Hepatocyte (in vitro differentiated cells): Measurements from ENCODE around the gene EGFL7. TPM values are rescaled to one million over a fixed set of nuclear protein-coding genes. Genes with fewer than 3 reads are reported as not detected.

Experiments
- DNase-seq: peaks from one replicate; pipeline ENCODE4 v3.0.0-alpha.2; 2016; ENCODE audit warnings: low spot score
- H2AFZ ChIP-seq: fragments of 200-600 bp; sonication (generic); 2 replicates; pipeline ENCODE4 v1.6.0; 2016; ENCODE audit warnings: antibody characterized with exemption, mild to moderate bottlenecking
- H3K27ac ChIP-seq: fragments of 200-600 bp; sonication (generic); 2 replicates; pipeline ENCODE4 v1.5.1; 2016; ENCODE audit warnings: mild to moderate bottlenecking
- H3K27me3 ChIP-seq: fragments of 200-600 bp; sonication (generic); 2 replicates; pipeline ENCODE4 v1.6.1; 2016
- H3K36me3 ChIP-seq: fragments of 200-600 bp; sonication (generic); replicated peaks from 2 replicates; pipeline ENCODE4 v1.5.1; 2016; ENCODE audit warnings: low read depth; ENCODE audit not compliant: insufficient read depth
- H3K4me1 ChIP-seq: fragments of 200-600 bp; sonication (generic); 2 replicates; pipeline ENCODE4 v1.5.1; 2016; ENCODE audit warnings: mild to moderate bottlenecking, moderate library complexity; ENCODE audit not compliant: insufficient read depth
- H3K4me2 ChIP-seq: fragments of 200-600 bp; sonication (generic); 2 replicates; pipeline ENCODE4 v1.6.0; 2016
- H3K4me3 ChIP-seq: fragments of 200-600 bp; sonication (generic); 2 replicates; pipeline ENCODE4 v1.5.1; 2016; ENCODE audit warnings: mild to moderate bottlenecking
- H3K79me2 ChIP-seq: fragments of 200-600 bp; sonication (generic); 2 replicates; pipeline ENCODE4 v1.6.0; 2017; ENCODE audit warnings: mild to moderate bottlenecking
- H3K9me2 ChIP-seq: fragments of 200-600 bp; sonication (generic); replicated peaks from 2 replicates; pipeline ENCODE4 v1.6.0; 2017; ENCODE audit warnings: mild to moderate bottlenecking; ENCODE audit not compliant: insufficient read depth
- H3K9me3 ChIP-seq: fragments of 200-600 bp; sonication (generic); 2 replicates; pipeline ENCODE4 v1.5.1; 2016; ENCODE audit warnings: low read depth, mild to moderate bottlenecking
- H4K20me1 ChIP-seq: fragments of 200-600 bp; sonication (generic); 2 replicates; pipeline ENCODE4 v1.6.0; 2016; ENCODE audit warnings: mild to moderate bottlenecking; ENCODE audit not compliant: insufficient read depth, poor library complexity, severe bottlenecking
- CTCF ChIP-seq: fragments of 200-600 bp; sonication (generic); IDR thresholded peaks from 2 replicates; pipeline ENCODE4 v1.5.1; 2016; ENCODE audit warnings: antibody characterized with exemption, mild to moderate bottlenecking; ENCODE audit not compliant: poor library complexity
- EZH2 ChIP-seq: fragments of 200-600 bp; sonication (generic); IDR thresholded peaks from 2 replicates; pipeline ENCODE4 v1.6.1; 2016; ENCODE audit warnings: antibody characterized with exemption, mild to moderate bottlenecking, borderline replicate concordance
- EZH2phosphoT487 ChIP-seq: fragments of 200-600 bp; sonication (generic); IDR thresholded peaks from one replicate; pipeline ENCODE4 v1.6.1; 2018; ENCODE audit warnings: antibody characterized with exemption, mild to moderate bottlenecking, low read depth, moderate library complexity; ENCODE audit not compliant: unreplicated experiment, severe bottlenecking
- WGBS: methylation state at CpG from one replicate; pipeline ENCODE4 v1.1.6; 2016; ENCODE audit warnings: low lambda C conversion rate; ENCODE audit errors: missing lambda C conversion rate; 5-methylcytosine and 5-hydroxymethylcytosine counted together
- polyA plus RNA-seq: library from polyadenylated mRNA; unstranded; fragments of >200 nt; fragmentation: Nextera tagmentation; extraction: Ambion mirVana; gene quantifications from 2 replicates; pipeline ENCODE4 v1.2.1, GENCODE V29; 2016
- total RNA-seq: library from RNA; depleted of rRNA; stranded (reverse); fragments of >200 nt; gene quantifications from 2 replicates; pipeline ENCODE4 v1.2.3, GENCODE V29; 2014

EGFL7 gene
- total and polyA plus RNA-seq, 2 experiments from 2014 or later, result 50.0 to 82.5 TPM

GRCh38 chr9:136694163-136694871 is 31.6 kb downstream of the EGFL7 start:
- H3K4me2 ChIP-seq, result peak overlapping the region; percentile 64
- H3K27me3 ChIP-seq, result no peaks in the 10 kb centered on the region

DNA sequence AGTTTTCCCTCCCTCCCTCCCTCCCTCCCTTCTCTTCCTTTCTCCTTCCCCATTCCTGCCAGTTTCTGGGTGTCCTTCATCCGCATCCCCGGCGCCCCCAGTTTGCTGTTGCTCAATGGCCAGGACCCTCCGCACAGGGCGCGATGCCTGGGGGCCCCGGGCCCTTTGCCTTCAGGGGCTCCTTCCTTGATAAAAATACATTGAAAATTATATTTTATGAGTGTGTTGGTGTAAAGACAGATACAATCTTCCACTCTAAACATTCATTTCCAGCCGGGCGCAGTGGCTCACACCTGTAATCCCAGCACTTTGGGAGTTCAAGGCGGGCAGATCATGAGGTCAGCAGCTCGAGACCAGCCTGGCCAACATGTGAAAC is 32.1 kb downstream of the EGFL7 start:
- no peaks in the 10 kb centered on the region for H3K27me3 ChIP-seq
- H3K9me3 ChIP-seq, result no peaks in the 10 kb centered on the region
- no peak overlapping the region for H2AFZ ChIP-seq

More at GRCh38 chr9:136694163-136694871, 31.6 kb downstream of the EGFL7 start:
- H3K36me3 ChIP-seq, result no peaks in the 10 kb centered on the region
- H3K9me2 ChIP-seq, result no peaks in the 10 kb centered on the region
- DNase-seq, result peak; percentile 80
- no peaks in the 10 kb centered on the region for H3K79me2 ChIP-seq
- WGBS, result 54% methylated on average over 26 of the region's 32 CpGs
- peak overlapping the region; percentile 98 for H3K27ac ChIP-seq
- no peak overlapping the region for H2AFZ ChIP-seq
- no peaks in the 10 kb centered on the region for H3K9me3 ChIP-seq
- peak; percentile 71 for TF ChIP-seq CTCF
- no peak for TF ChIP-seq EZH2phosphoT487
- H4K20me1 ChIP-seq, result no peaks in the 10 kb centered on the region
- peaks cover 43% of the 10 kb centered on the region for H3K4me1 ChIP-seq
- H3K4me3 ChIP-seq, result no peak overlapping the region

GRCh38 chr9:136695435-136695895 is 32.7 kb downstream of the EGFL7 start:
- Histone ChIP-seq H3K27me3 (no peaks in the 10 kb centered on the region), H3K9me3 (no peaks in the 10 kb centered on the region), H3K9me2 (no peaks in the 10 kb centered on the region), H3K4me3 (no peak overlapping the region), H2AFZ (no peak overlapping the region), H3K36me3 (no peaks in the 10 kb centered on the region), H3K4me2 (no peak overlapping the region), H3K79me2 (no peaks in the 10 kb centered on the region), H3K4me1 (peaks cover 49% of the 10 kb centered on the region), H3K27ac (peak overlapping the region; percentile 98), H4K20me1 (no peaks in the 10 kb centered on the region)
- no peak for DNase-seq
- TF ChIP-seq CTCF, result no peak
- 86% methylated on average over 10 of the region's 10 CpGs for WGBS

More for the DNA sequence above, 32.1 kb downstream of the EGFL7 start:
- Histone ChIP-seq H3K27ac (peak overlapping the region; percentile 98), H4K20me1 (no peaks in the 10 kb centered on the region), H3K36me3 (no peaks in the 10 kb centered on the region), H3K9me2 (no peaks in the 10 kb centered on the region), H3K4me2 (peak overlapping the region; percentile 64), H3K4me3 (no peak overlapping the region), H3K4me1 (peaks cover 49% of the 10 kb centered on the region), H3K79me2 (no peaks in the 10 kb centered on the region)
- TF ChIP-seq CTCF (no peak), EZH2 (no peak), EZH2phosphoT487 (no peak)
- no peak for DNase-seq
- 91% methylated on average over 11 of the region's 11 CpGs for WGBS
